CD4-positive, alpha-beta T cell treated with Interleukin-15 for 1 hour (primary cell): ENCODE measurements around the gene ST6GAL1.
"Not testable (repeated sequence)": the region's sequence is repeated elsewhere in the genome, so short reads cannot be mapped to it uniquely, and the experiment has no call there.

Source experiments
- DNase-seq: peaks from one replicate; pipeline ENCODE4 v3.0.0-alpha.2; 2020

Gene ST6GAL1

GRCh38 chr3:187025656-187026316 lies 95.5 kb downstream of the ST6GAL1 start:
- no peak for DNase-seq

- no peak for DNase-seq
Measured at GRCh38 chr3:187026317-187026670, 96.0 kb downstream of the ST6GAL1 start.

GRCh38 chr3:187027531-187028278 lies 97.4 kb downstream of the ST6GAL1 start:
- peak; percentile 83 for DNase-seq

- DNase-seq: no peak
Measured at GRCh38 chr3:187031934-187032333, 101.6 kb downstream of the ST6GAL1 start.

GRCh38 chr3:187036394-187036793 lies 106.1 kb downstream of the ST6GAL1 start:
- DNase-seq: no peak

- DNase-seq: no peak
Measured at GRCh38 chr3:187039100-187039722, 108.9 kb downstream of the ST6GAL1 start.

- no peak for DNase-seq
Measured at GRCh38 chr3:187039723-187040414, 109.5 kb downstream of the ST6GAL1 start.

GRCh38 chr3:187040516-187041361 lies 110.4 kb downstream of the ST6GAL1 start:
- no peak for DNase-seq

- peak; percentile 58 for DNase-seq
Measured at GRCh38 chr3:187041362-187042307, 111.3 kb downstream of the ST6GAL1 start.

- no peak for DNase-seq
Measured at GRCh38 chr3:187042346-187042745, 112.0 kb downstream of the ST6GAL1 start.

GRCh38 chr3:187042874-187043458 lies 112.6 kb downstream of the ST6GAL1 start:
- no peak for DNase-seq

- DNase-seq: peak; percentile 55
Measured at GRCh38 chr3:187044206-187044605, 113.9 kb downstream of the ST6GAL1 start.

GRCh38 chr3:187044867-187045552 lies 114.7 kb downstream of the ST6GAL1 start:
- DNase-seq: no peak

GRCh38 chr3:187046033-187046432 lies 115.7 kb downstream of the ST6GAL1 start:
- no peak for DNase-seq

GRCh38 chr3:187049462-187050101 lies 119.3 kb downstream of the ST6GAL1 start:
- DNase-seq: no peak

GRCh38 chr3:187051066-187051465 lies 120.7 kb downstream of the ST6GAL1 start:
- DNase-seq: no peak

GRCh38 chr3:187051724-187052366 lies 121.5 kb downstream of the ST6GAL1 start:
- no peak for DNase-seq

GRCh38 chr3:187052427-187052826 lies 122.1 kb downstream of the ST6GAL1 start:
- not testable (repeated sequence) for DNase-seq

- DNase-seq: not testable (repeated sequence)
Measured at GRCh38 chr3:187054433-187054832, 124.1 kb downstream of the ST6GAL1 start.
